NCI-H226 (cell line): ENCODE data around the gene IL19.

Experiments
- DNase-seq: peaks from one replicate; pipeline ENCODE4 v3.0.0-alpha.2; 2015

The IL19 gene

GRCh38 chr1:206802401-206802800, 31.8 kb downstream of the IL19 start:
- DNase-seq, result no peak

DNA sequence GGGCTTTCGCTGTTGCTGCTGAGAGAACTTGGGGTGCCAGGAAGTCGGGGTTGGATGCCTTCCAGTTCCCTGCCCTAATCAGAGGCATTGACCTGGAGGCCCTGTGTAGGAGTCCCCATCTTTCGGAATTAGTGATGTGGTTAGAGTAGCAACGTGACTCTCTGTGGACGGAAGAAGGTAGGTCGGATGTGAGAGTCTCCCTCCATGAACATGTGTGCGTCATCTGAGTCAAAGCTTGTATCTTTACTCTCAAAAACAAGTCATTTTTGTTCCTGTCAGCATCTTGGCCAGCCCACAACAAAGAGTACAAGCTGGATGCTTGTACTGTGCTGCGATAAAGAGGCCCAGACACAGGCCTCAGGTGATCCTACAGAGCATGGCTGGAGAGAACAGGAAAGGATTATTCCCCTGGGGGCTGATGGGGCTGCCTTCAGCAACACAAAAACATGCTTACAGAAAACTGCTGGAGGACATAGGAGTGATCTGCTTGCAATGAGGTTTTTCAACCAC, 32.7 kb downstream of the IL19 start:
- DNase-seq, result no peak

DNA sequence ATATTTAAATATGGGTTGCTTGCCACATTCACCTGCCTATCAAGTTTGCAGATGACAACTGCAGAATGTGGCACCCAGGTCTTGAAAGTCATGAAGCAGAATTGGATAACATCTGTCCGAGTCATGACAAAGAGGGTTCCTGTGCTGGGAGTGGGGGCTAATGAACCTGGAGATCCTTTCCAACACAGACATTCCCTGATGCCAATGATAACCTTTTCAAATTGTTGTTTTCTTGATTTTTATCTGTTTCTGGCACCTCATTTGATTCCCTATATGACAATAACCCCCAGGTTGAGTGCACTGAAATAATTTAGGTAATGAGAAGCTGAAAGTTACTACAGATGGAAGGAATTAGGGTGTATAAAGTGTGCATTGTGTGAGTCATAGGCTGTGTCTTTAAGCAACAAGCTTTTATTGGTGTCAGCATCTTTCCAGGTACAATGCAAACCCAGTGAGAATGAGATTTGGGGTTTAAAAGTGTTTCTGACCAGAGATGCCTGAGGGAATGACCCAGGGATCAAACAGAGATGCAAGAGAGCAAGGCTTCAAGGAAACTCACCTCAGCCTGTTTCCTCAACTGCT, 33.7 kb downstream of the IL19 start:
- DNase-seq, result no peak

GRCh38 chr1:206805357-206805756, 34.8 kb downstream of the IL19 start:
- DNase-seq, result no peak

DNA sequence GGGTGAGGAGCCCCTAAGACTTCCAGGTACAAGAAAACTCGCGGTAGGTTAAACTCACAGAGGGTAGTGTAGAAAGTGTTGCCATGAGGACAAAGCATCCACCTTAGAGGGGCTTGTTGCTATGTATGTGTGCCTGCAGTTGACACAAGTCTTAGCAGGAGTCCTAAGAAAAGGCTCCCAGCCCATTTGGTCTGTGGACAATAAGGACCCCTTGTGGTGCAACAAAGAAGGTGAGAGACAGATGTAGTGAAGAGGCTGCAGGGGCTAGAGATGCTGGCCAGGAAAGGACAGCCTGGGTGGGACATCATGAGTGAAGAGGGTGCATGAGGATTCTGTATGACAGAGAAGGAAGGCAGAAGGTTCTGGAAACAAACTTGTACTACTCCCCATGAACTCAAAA, 38.0 kb downstream of the IL19 start:
- DNase-seq, result peak; percentile 28

DNA sequence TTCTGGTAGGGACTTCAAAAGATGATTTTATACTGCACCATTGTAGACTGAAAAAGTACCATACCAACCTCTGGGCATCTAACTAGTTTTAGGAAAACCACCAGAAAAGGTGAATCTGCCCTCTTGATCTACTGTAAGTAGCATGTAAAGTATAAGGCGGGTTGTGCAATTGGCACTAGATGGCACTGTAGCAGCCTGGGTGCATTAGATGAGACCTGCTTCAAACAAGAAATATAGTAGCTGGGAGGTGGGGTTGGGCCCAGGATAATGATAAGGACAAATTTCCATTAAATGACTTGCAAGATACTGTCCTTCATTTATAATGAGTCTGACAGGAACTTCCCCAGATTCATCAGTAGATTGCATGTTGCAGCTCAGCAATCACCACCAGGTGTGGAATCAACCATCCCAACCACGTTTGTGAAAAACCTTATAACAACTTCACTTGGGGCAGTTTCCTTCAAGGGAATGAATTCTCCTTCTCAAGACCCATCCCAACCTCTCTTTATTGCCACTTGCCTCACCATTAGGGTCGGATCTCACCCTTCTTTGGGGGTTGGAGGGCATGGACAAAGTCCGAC, 39.0 kb downstream of the IL19 start:
- DNase-seq, result peak; percentile 19

DNA sequence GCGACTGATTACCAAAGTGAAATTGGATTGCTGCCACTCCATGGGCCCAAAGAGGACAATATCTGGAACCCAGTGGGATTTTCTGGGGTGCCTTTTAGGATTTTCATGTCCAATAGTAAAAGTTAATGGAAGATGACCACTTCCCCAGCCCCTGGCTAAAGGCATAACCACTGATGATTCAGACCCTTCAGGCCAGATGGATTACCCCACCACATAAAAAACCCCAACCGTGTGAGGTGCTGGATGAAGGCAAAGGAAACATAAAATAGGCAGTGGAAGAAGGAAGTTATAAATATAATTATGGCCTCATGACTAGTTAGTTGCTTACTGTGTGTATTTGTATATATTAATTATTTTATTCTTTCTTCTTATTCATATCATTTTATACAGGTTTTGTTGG, 41.9 kb downstream of the IL19 start:
- no peak for DNase-seq

- peak; percentile 78 for DNase-seq
Measured at GRCh38 chr1:206814716-206815341, 44.3 kb downstream of the IL19 start.

- peak; percentile 80 for DNase-seq
Measured at GRCh38 chr1:206816390-206817287, 46.1 kb downstream of the IL19 start.

DNA sequence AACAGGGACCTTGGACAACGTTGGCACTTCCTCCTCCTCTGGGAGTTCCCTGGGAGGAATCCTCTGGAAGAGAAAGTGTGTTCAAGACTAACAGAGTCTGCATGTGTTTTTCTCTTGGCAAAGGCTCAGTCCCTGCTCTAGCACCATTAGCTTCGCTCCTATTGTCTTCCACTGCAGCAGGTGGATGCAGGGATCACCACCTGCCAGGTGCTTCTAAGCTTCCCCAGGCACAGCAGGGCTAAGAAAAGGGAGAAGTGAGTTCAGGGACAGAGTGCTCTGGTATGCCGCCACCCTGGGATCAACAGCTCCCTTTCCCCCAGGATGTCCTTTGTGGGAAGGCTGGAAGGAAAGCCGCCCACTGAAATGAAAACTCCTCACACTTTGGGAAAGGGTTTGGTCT, 50.9 kb downstream of the IL19 start:
- no peak for DNase-seq

DNA sequence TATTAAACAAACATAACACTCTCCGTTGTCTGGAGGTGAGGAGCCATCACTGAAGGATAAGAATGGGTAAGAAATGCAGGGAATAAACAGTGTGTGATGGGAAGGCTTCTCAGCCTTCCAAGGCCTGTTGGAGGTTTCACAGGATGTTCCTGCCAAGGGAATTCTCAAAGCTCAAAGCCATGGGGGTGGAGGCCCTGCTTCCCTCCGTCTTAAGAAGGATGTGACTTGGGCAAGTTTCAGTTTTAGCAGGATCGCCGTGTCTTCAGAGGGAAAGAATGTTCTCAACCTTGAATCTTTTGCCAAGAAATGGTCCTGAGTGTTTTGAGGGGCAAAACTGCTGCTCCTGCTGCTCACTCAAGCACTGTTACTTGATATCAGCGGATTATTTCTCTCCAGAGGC, 53.2 kb downstream of the IL19 start:
- DNase-seq, result no peak

DNA sequence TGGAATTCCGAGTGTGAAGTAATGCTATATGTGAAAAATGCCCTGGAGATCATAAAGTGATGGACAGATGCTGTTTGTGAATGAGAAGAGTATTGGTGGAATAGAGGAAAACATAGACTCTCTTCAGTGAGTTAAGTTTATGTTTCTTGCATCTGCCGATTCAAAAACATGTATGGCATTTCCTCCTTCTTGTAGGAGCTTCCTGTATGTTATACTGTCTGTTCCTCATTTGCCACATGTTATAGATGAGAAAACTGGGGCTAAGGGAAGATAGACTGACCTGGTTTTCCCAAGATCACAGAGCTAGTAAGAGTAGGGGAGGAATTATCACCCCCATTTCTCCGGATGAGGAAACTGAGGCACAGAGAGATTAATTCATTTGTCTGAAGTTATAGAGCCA, 53.8 kb downstream of the IL19 start:
- DNase-seq, result peak; percentile 24

GRCh38 chr1:206826394-206826793, 55.8 kb downstream of the IL19 start:
- no peak for DNase-seq

GRCh38 chr1:206828061-206828460, 57.5 kb downstream of the IL19 start:
- no peak for DNase-seq

DNA sequence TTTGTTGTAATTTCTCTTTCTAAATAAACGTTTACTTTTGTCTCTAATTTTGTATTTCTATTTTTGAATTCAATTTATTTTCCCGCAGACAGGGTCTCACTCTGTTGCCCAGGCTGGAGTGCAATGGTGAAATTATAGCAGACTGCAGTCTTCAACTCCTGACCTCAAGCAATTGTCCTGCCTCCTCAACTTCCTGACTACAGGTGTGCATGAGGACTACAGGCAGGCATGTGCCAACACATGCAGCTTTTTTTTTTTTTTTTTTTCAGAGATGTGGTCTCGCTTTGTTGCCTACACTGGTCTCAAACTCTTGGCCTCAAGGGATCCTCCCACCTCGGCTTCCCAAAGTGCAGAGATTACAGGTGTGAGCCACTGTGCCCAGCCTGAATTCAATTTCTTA, 58.2 kb downstream of the IL19 start:
- DNase-seq, result no peak

GRCh38 chr1:206829282-206829681, 58.7 kb downstream of the IL19 start:
- no peak for DNase-seq

- no peak for DNase-seq
Measured at GRCh38 chr1:206829875-206830274, 59.3 kb downstream of the IL19 start.

- no peak for DNase-seq
Measured at GRCh38 chr1:206831650-206832049, 61.1 kb downstream of the IL19 start.

GRCh38 chr1:206832352-206832880, 61.8 kb downstream of the IL19 start:
- DNase-seq, result no peak

DNA sequence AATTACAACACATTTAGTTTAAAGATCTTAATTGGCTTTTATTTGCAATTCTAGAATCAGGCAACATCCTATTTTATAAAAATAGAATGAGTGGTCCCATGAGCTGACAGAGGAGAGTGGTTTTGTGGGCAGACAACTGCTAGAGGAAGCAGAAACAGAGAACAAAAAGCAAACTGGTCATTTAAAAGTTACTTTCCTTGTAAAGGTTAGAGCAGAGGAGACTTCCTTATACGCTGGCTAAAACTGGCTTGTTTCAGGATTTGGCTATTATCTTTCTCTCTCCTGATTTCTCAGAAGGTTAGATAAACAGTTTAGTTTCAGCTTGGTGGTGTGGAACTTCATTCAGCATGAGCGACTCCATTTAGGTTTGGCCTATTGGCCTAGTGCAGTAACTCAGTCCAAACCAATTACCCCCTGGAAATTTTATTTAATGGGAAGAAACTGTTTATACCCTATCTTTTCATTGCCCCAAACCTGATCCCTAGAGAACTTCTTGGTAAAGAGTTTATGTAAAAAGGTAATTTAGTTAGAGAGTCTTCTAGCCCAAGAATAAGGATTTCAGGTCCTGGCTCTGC, 62.6 kb downstream of the IL19 start:
- DNase-seq, result no peak

- no peak for DNase-seq
Measured at GRCh38 chr1:206833801-206834200, 63.2 kb downstream of the IL19 start.

GRCh38 chr1:206834217-206834616, 63.6 kb downstream of the IL19 start:
- no peak for DNase-seq

- peak; percentile 64 for DNase-seq
Measured at GRCh38 chr1:206834711-206835110, 64.1 kb downstream of the IL19 start.
